GM21528 (cell line): ENCODE results near the gene UQCC3.
A peak's percentile ranks its signal among the peaks of the same experiment; 100 is the strongest.
"Not testable (repeated sequence)": the region's sequence is repeated elsewhere in the genome, so short reads cannot be mapped to it uniquely, and the experiment has no call there.

Experiments
- ATAC-seq: cut with Tn5 transposase; IDR thresholded peaks from one replicate; pipeline ENCODE4 v1.9.1; 2021; ENCODE audit warnings: mild to moderate bottlenecking, moderate library complexity; ENCODE audit not compliant: unreplicated experiment, low FRiP score

The UQCC3 gene

GRCh38 chr11:62693624-62694023, 22.2 kb downstream of the UQCC3 start:
- ATAC-seq: not testable (repeated sequence)

GRCh38 chr11:62694455-62695167, 23.1 kb downstream of the UQCC3 start:
- no peak for ATAC-seq

GRCh38 chr11:62702246-62702645, 30.8 kb downstream of the UQCC3 start:
- no peak for ATAC-seq

GRCh38 chr11:62703921-62704320, 32.4 kb downstream of the UQCC3 start:
- not testable (repeated sequence) for ATAC-seq

- ATAC-seq: no peak
Observed at GRCh38 chr11:62705413-62705812, 33.9 kb downstream of the UQCC3 start.

GRCh38 chr11:62705880-62706849, 34.7 kb downstream of the UQCC3 start:
- ATAC-seq: peak; percentile 50

- no peak for ATAC-seq
Observed at GRCh38 chr11:62706850-62707247, 35.4 kb downstream of the UQCC3 start.

GRCh38 chr11:62707277-62707861, 35.9 kb downstream of the UQCC3 start, which contains the start of the genes BSCL2 and GNG3:
Gene BSCL2, minus strand, starts transcription at chr11:62707424. Its CDS starts 229 bp downstream, at chr11:62707195.
Gene GNG3, plus strand, starts transcription at chr11:62707676. Its CDS starts 620 bp downstream, at chr11:62708296.
- no peak for ATAC-seq

GRCh38 chr11:62708392-62708791, 36.9 kb downstream of the UQCC3 start:
- ATAC-seq: no peak

GRCh38 chr11:62708793-62709192, 37.3 kb downstream of the UQCC3 start:
- no peak for ATAC-seq

GRCh38 chr11:62709247-62710000, 38.0 kb downstream of the UQCC3 start:
- ATAC-seq: peak; percentile 73

GRCh38 chr11:62710001-62710345, 38.5 kb downstream of the UQCC3 start:
- peak; percentile 9 for ATAC-seq

GRCh38 chr11:62712276-62712812, 40.9 kb downstream of the UQCC3 start:
- no peak for ATAC-seq

- ATAC-seq: no peak
Observed at GRCh38 chr11:62712861-62713260, 41.4 kb downstream of the UQCC3 start.

GRCh38 chr11:62713343-62713742, 41.9 kb downstream of the UQCC3 start:
- no peak for ATAC-seq

- no peak for ATAC-seq
Observed at GRCh38 chr11:62715150-62716130, 44.0 kb downstream of the UQCC3 start.

- ATAC-seq: no peak
Observed at GRCh38 chr11:62716206-62716605, 44.7 kb downstream of the UQCC3 start.

GRCh38 chr11:62716816-62717215, 45.3 kb downstream of the UQCC3 start:
- no peak for ATAC-seq
